H1 (cell line): ENCODE measurements around the gene C18orf63. TPM values are rescaled to one million over a fixed set of nuclear protein-coding genes. Genes with fewer than 3 reads are reported as not detected.

ENCODE experiments used
- CTCF ChIA-PET: fragments of 300-600 bp; sonication (Branson Sonifier 250); formaldehyde crosslinking; loops from one replicate; lab custom pipeline; 2021; ENCODE audit not compliant: partially characterized antibody; lab: Charles Lee
- POLR2A ChIA-PET: fragments of 300-600 bp; sonication (Branson Sonifier 250); formaldehyde crosslinking; loops from one replicate; lab custom pipeline; 2021; ENCODE audit warnings: inconsistent platforms; ENCODE audit not compliant: partially characterized antibody; lab: Charles Lee
- DNase-seq, 2 experiments: peaks; one replicate each; pipeline versions ENCODE4 v3.0.0 to v3.0.0-alpha.2; 2010 to 2022; ENCODE audit warnings: low spot score in 2 of 2, low read depth in 1 of 2, mixed read lengths in 1 of 2
- FAIRE-seq: peaks from 2 replicates; lab custom pipeline; 2011; peaks lifted over from hg19 to GRCh38; lab: Jason Lieb, UNC
- H2AFZ ChIP-seq: 2 replicates; pipeline ENCODE4 v1.8.1; 2012; ENCODE audit warnings: low read length, inconsistent platforms
- H2AK5ac ChIP-seq: 2 replicates; pipeline ENCODE4 v1.6.1; 2013; ENCODE audit warnings: low read depth, low read length
- H2BK120ac ChIP-seq: replicated peaks from 2 replicates; pipeline ENCODE3; 2013; ENCODE audit warnings: low read depth, low read length, inconsistent platforms
- H2BK12ac ChIP-seq: 2 replicates; pipeline ENCODE4 v1.6.1; 2013; ENCODE audit warnings: low read depth, low read length
- H2BK15ac ChIP-seq: 2 replicates; pipeline ENCODE4 v1.6.1; 2013; ENCODE audit warnings: low read length
- H2BK20ac ChIP-seq: 2 replicates; pipeline ENCODE4 v1.6.1; 2013; ENCODE audit warnings: low read length
- H2BK5ac ChIP-seq: 2 replicates; pipeline ENCODE4 v1.6.1; 2013; ENCODE audit warnings: low read depth, low read length
- H3K14ac ChIP-seq: 2 replicates; pipeline ENCODE4 v1.6.1; 2013; ENCODE audit warnings: inconsistent platforms; ENCODE audit not compliant: insufficient read length
- H3K18ac ChIP-seq: 2 replicates; pipeline ENCODE4 v1.6.1; 2013; ENCODE audit warnings: low read length; ENCODE audit errors: extremely low read depth
- H3K23ac ChIP-seq: 2 replicates; pipeline ENCODE4 v1.6.1; 2013; ENCODE audit warnings: inconsistent platforms; ENCODE audit not compliant: insufficient read length
- H3K23me2 ChIP-seq: 2 replicates; pipeline ENCODE4 v1.6.1; 2013; ENCODE audit warnings: low read depth, low read length
- H3K27ac ChIP-seq: 2 replicates; pipeline ENCODE4 v1.6.1; 2011; ENCODE audit warnings: low read depth, low read length, inconsistent platforms
- H3K27me3 ChIP-seq, 4 experiments: replicated peaks in 1 of 4; 1 replicate in 1 of 4; 2 replicates in 3 of 4; pipeline versions ENCODE4 v1.6.1 to v1.8.1; 2011 to 2013; ENCODE audit warnings: low read length in 3 of 4, mild to moderate bottlenecking in 3 of 4, inconsistent platforms in 2 of 4, mixed read lengths in 2 of 4, moderate library complexity in 1 of 4; ENCODE audit not compliant: control insufficient read depth in 3 of 4, insufficient read depth in 3 of 4; ENCODE audit errors: extremely low read depth in 1 of 4
- H3K36me3 ChIP-seq, 4 experiments: 2 replicates each; pipeline versions ENCODE4 v1.6.1 to v1.8.1; 2011 to 2013; ENCODE audit warnings: mild to moderate bottlenecking in 4 of 4, low read length in 3 of 4, moderate library complexity in 2 of 4, control low read depth in 1 of 4, inconsistent platforms in 1 of 4; ENCODE audit not compliant: insufficient read depth in 4 of 4, control insufficient read depth in 2 of 4
- H3K4ac ChIP-seq: replicated peaks from 2 replicates; pipeline ENCODE3; 2013; ENCODE audit warnings: low read length, low read depth, mixed read lengths, inconsistent platforms; ENCODE audit not compliant: insufficient read length
- H3K4me1 ChIP-seq, 4 experiments: replicated peaks in 1 of 4; 1 replicate in 1 of 4; 2 replicates in 3 of 4; pipeline versions ENCODE4 v1.6.1 to v1.8.1; 2011 to 2013; ENCODE audit warnings: low read length in 3 of 4, inconsistent platforms in 2 of 4, mixed read lengths in 1 of 4; ENCODE audit not compliant: insufficient read depth in 4 of 4, control insufficient read depth in 3 of 4
- H3K4me2 ChIP-seq, 2 experiments: 2 replicates each; pipeline versions ENCODE4 v1.6.1 to v1.8.1; 2011 to 2013; ENCODE audit warnings: low read depth in 2 of 2, low read length in 2 of 2, control low read depth in 1 of 2, inconsistent platforms in 1 of 2, mild to moderate bottlenecking in 1 of 2; ENCODE audit not compliant: insufficient read depth in 1 of 2
- H3K4me3 ChIP-seq, 4 experiments: fragments of 200-600, 300-600 bp in 1 of 4; sonication (generic), shearing (Covaris generic), sonication (Bioruptor Twin) in 1 of 4; 2 replicates each; pipeline versions ENCODE4 v1.5.1 to v1.8.1; 2011 to 2016; ENCODE audit warnings: low read length in 4 of 4, low read depth in 3 of 4, control low read depth in 2 of 4, inconsistent platforms in 2 of 4, mild to moderate bottlenecking in 2 of 4, mixed read lengths in 1 of 4, moderate library complexity in 1 of 4; ENCODE audit not compliant: insufficient read depth in 2 of 4; ENCODE audit errors: extremely low read depth in 1 of 4
- H3K56ac ChIP-seq: replicated peaks from 2 replicates; pipeline ENCODE3; 2013; ENCODE audit warnings: low read depth, mild to moderate bottlenecking, mixed read lengths, low read length, inconsistent platforms; ENCODE audit not compliant: insufficient read length
- H3K79me1 ChIP-seq: 2 replicates; pipeline ENCODE4 v1.6.1; 2013; ENCODE audit warnings: low read depth, low read length, control low read depth
- H3K79me2 ChIP-seq, 2 experiments: 2 replicates each; pipeline versions ENCODE4 v1.6.1 to v1.8.1; 2012 to 2013; ENCODE audit warnings: low read length in 2 of 2, mild to moderate bottlenecking in 2 of 2, inconsistent platforms in 1 of 2; ENCODE audit not compliant: insufficient read depth in 2 of 2, control insufficient read depth in 1 of 2
- H3K9ac ChIP-seq, 4 experiments: replicated peaks in 1 of 4; 1 replicate in 1 of 4; 2 replicates in 3 of 4; pipeline versions ENCODE4 v1.6.1 to v1.8.1; 2011 to 2013; ENCODE audit warnings: low read depth in 3 of 4, low read length in 3 of 4, control low read depth in 2 of 4, mild to moderate bottlenecking in 2 of 4, moderate library complexity in 2 of 4, inconsistent platforms in 1 of 4; ENCODE audit errors: extremely low read depth in 1 of 4
- H3K9me3 ChIP-seq, 2 experiments: 2 replicates each; pipeline versions ENCODE4 v1.6.1 to v1.8.1; 2012 to 2013; ENCODE audit warnings: mild to moderate bottlenecking in 2 of 2, moderate library complexity in 2 of 2, control low read depth in 1 of 2, inconsistent platforms in 1 of 2, low read depth in 1 of 2, low read length in 1 of 2, mixed read lengths in 1 of 2; ENCODE audit not compliant: insufficient read depth in 2 of 2
- H4K20me1 ChIP-seq, 2 experiments: replicated peaks in 1 of 2; 2 replicates each; pipeline versions ENCODE3 to v1.8.1; 2011 to 2013; ENCODE audit warnings: inconsistent platforms in 2 of 2, low read length in 2 of 2, mild to moderate bottlenecking in 1 of 2; ENCODE audit not compliant: insufficient read depth in 2 of 2, control insufficient read depth in 1 of 2
- H4K5ac ChIP-seq: 2 replicates; pipeline ENCODE4 v1.6.1; 2013; ENCODE audit warnings: low read length, low read depth, mixed read lengths, inconsistent platforms; ENCODE audit not compliant: insufficient read length
- H4K8ac ChIP-seq: 2 replicates; pipeline ENCODE4 v1.8.0; 2013; ENCODE audit warnings: mild to moderate bottlenecking, moderate library complexity, low read length, inconsistent platforms; ENCODE audit not compliant: insufficient read depth; ENCODE audit errors: extremely low read depth
- H4K91ac ChIP-seq: replicated peaks from 2 replicates; pipeline ENCODE3; 2013; ENCODE audit warnings: low read length, mixed read lengths, inconsistent platforms; ENCODE audit not compliant: insufficient read length
- BRCA1 ChIP-seq: IDR thresholded peaks from 2 replicates; pipeline ENCODE4 v1.6.1; 2012; ENCODE audit warnings: low read depth, low read length, improper control_type of control experiment
- CREB1 ChIP-seq: IDR thresholded peaks from 2 replicates; pipeline ENCODE4 v1.6.1; 2012; ENCODE audit warnings: inconsistent platforms
- EZH2 ChIP-seq: fragments of 200-600 bp; sonication (generic); IDR thresholded peaks from 2 replicates; pipeline ENCODE4 v1.7.1; 2012; ENCODE audit warnings: low read depth, mild to moderate bottlenecking, moderate library complexity, low read length, inconsistent platforms; ENCODE audit not compliant: severe bottlenecking
- HDAC6 ChIP-seq: IDR thresholded peaks from one replicate; pipeline ENCODE4 v1.7.1; 2012; ENCODE audit warnings: low read depth, mild to moderate bottlenecking, inconsistent platforms, low read length, moderate library complexity
- JUND ChIP-seq: IDR thresholded peaks from 2 replicates; pipeline ENCODE4 v1.6.1; 2011; ENCODE audit warnings: mild to moderate bottlenecking, improper control_type of control experiment, low read length
- KDM5A ChIP-seq: fragments of 200-600 bp; IDR thresholded peaks from 2 replicates; pipeline ENCODE4 v1.7.1; 2012; ENCODE audit warnings: mild to moderate bottlenecking, low read length, inconsistent platforms, mixed read lengths
- NRF1 ChIP-seq: IDR thresholded peaks from 2 replicates; pipeline ENCODE4 v1.6.1; 2011; ENCODE audit warnings: mild to moderate bottlenecking, low read depth, low read length, improper control_type of control experiment
- PHF8 ChIP-seq: fragments of 200-600 bp; sonication (generic); conservative IDR thresholded peaks from 2 replicates; pipeline ENCODE4 v1.7.1; 2012; ENCODE audit warnings: low read depth, mild to moderate bottlenecking, inconsistent platforms, low read length, moderate library complexity
- RBBP5 ChIP-seq: IDR thresholded peaks from 2 replicates; pipeline ENCODE4 v1.7.1; 2012; ENCODE audit warnings: low read depth, mild to moderate bottlenecking, inconsistent platforms, low read length, moderate library complexity, borderline replicate concordance
- RXRA ChIP-seq: IDR thresholded peaks from 2 replicates; pipeline ENCODE4 v1.6.1; 2011; ENCODE audit warnings: low read depth, mild to moderate bottlenecking, low read length, moderate library complexity; ENCODE audit not compliant: insufficient read depth
- TAF1 ChIP-seq: IDR thresholded peaks from 2 replicates; pipeline ENCODE4 v1.6.1; 2011; ENCODE audit warnings: mild to moderate bottlenecking, low read depth, low read length
- WGBS, 2 experiments: shearing (Covaris generic) in 1 of 2; methylation state at CpG; one replicate each; pipeline versions ENCODE4 v1.1.6 to v1.1.7; 2013 to 2015; ENCODE audit warnings: low lambda C conversion rate in 2 of 2, mixed read lengths in 2 of 2, inconsistent platforms in 1 of 2, low coverage in 1 of 2, missing lambda C conversion rate in 1 of 2; ENCODE audit not compliant: insufficient replicate concordance in 2 of 2, insufficient coverage in 1 of 2, insufficient read length in 1 of 2; ENCODE audit errors: extremely low coverage in 1 of 2, missing lambda C conversion rate in 1 of 2; 5-methylcytosine and 5-hydroxymethylcytosine counted together
- polyA plus RNA-seq, 7 experiments: library from polyadenylated mRNA; depleted of rRNA in 3 of 7; stranded (reverse) in 5 of 7; unstranded in 2 of 7; fragments of >200 nt in 5 of 7; fragments of 200-250 nt in 2 of 7; gene quantifications; 1 replicate in 5 of 7; 2 replicates in 1 of 7; 4 replicates in 1 of 7; pipeline versions ENCODE4 v1.2.1 to v1.2.3, GENCODE V29; 2011 to 2013; ENCODE audit warnings: missing spikeins in 2 of 7, mixed read lengths in 2 of 7
- total RNA-seq: library from RNA; stranded (reverse); fragmentation: NEBNext Ultra II Directional; extraction: Animal tissue kit (Norgen Biotek cat#: 25700); gene quantifications from 2 replicates; pipeline ENCODE4 v1.2.1, GENCODE V29; 2021
- TF ChIP-seq, protein P1 (sequence below): IDR thresholded peaks from 2 replicates; pipeline ENCODE4 v1.6.1; 2012; ENCODE audit warnings: inconsistent platforms
- TF ChIP-seq, protein P2 (sequence below): IDR thresholded peaks from 2 replicates; pipeline ENCODE4 v1.6.1; 2012; ENCODE audit warnings: low read length, inconsistent platforms

Gene C18orf63
- total and polyA plus RNA-seq, 2 of the 8 experiments (the other 6 are each of a cell fraction or from before 2014, with no cell fraction given) = not detected

DNA sequence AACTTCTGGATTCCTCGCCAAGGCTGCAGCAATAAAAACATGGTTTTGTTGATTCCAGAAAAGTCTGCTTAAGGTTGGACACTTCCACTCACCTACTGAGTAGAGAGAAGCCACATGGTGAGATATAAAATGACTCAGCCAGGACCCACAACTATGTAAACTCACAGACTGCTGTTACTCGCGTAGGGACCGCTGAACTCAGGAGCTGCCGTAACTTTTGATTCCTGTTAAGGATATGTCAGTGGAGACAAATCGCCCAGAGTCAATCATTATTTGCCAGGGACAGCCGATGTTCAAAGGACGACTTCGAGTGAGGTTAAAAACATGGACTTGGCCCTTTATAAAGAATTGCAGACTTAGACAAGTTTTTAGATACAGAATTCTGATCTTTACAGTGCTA, 49.5 kb upstream of the C18orf63 start:
- Histone ChIP-seq H3K27ac (no peak overlapping the region), H3K79me1 (peaks cover 9% of the 10 kb centered on the region), H3K4me3 (no peak overlapping the region), H4K91ac (no peak overlapping the region), H3K56ac (no peak overlapping the region), H2BK5ac (no peak overlapping the region), H3K23ac (no peak overlapping the region), H4K8ac (no peak overlapping the region), H2AK5ac (no peak overlapping the region), H3K27me3 (no peaks in the 10 kb centered on the region), H2BK120ac (no peak overlapping the region), H4K5ac (no peak overlapping the region), H2BK20ac (no peak overlapping the region), H4K20me1 (peaks cover 3 to 9% of the 10 kb centered on the region in 2 experiments), H2AFZ (no peak overlapping the region), H3K4me1 (peaks cover 0 to 8% (median 0%) of the 10 kb centered on the region in 4 experiments; a peak in 2 of 7 replicates), H2BK15ac (no peak overlapping the region), H3K4me2 (no peak overlapping the region), H2BK12ac (no peak overlapping the region), H3K18ac (no peak overlapping the region), H3K14ac (no peak overlapping the region), H3K9ac (no peak overlapping the region), H3K36me3 (peaks cover 0 to 14% (median 8%) of the 10 kb centered on the region in 4 experiments; a peak in 3 of 8 replicates), H3K79me2 (peaks cover 0 to 50% of the 10 kb centered on the region in 2 experiments; a peak in 2 of 4 replicates), H3K9me3 (no peaks in the 10 kb centered on the region), H3K23me2 (no peaks in the 10 kb centered on the region), H3K4ac (no peak overlapping the region)
- 72% methylated on average over 9 of the region's 9 CpGs; no CpG with 5 or more reads in 1 of the 2 experiments for WGBS, 2 experiments
- ChIA-PET POLR2A (no interaction called here), CTCF (no interaction called here)
- DNase-seq (no peak), FAIRE-seq (no peak)
- TF ChIP-seq CREB1 (no peak), PHF8 (no peak), RXRA (no peak), EZH2 (no peak), NRF1 (no peak), KDM5A (no peak), JUND (no peak), BRCA1 (no peak), RBBP5 (no peak), TAF1 (no peak), HDAC6 (no peak)
- TF ChIP-seq, protein P1, sequence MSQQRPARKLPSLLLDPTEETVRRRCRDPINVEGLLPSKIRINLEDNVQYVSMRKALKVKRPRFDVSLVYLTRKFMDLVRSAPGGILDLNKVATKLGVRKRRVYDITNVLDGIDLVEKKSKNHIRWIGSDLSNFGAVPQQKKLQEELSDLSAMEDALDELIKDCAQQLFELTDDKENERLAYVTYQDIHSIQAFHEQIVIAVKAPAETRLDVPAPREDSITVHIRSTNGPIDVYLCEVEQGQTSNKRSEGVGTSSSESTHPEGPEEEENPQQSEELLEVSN = no peak
- TF ChIP-seq, protein P2, sequence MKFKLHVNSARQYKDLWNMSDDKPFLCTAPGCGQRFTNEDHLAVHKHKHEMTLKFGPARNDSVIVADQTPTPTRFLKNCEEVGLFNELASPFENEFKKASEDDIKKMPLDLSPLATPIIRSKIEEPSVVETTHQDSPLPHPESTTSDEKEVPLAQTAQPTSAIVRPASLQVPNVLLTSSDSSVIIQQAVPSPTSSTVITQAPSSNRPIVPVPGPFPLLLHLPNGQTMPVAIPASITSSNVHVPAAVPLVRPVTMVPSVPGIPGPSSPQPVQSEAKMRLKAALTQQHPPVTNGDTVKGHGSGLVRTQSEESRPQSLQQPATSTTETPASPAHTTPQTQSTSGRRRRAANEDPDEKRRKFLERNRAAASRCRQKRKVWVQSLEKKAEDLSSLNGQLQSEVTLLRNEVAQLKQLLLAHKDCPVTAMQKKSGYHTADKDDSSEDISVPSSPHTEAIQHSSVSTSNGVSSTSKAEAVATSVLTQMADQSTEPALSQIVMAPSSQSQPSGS = no peak
